HL-60 (cell line): ENCODE results near the gene DSCAML1.

Source experiments
- CTCF ChIP-seq: IDR thresholded peaks from one replicate; pipeline ENCODE4 v1.5.1; 2011; ENCODE audit warnings: low read length, control low read depth, inconsistent platforms; ENCODE audit not compliant: insufficient read depth
- GABPA ChIP-seq: IDR thresholded peaks from 2 replicates; pipeline ENCODE4 v1.6.1; 2012; ENCODE audit warnings: low read depth
- POLR2AphosphoS5 ChIP-seq: IDR thresholded peaks from 2 replicates; pipeline ENCODE4 v1.6.1; 2012; ENCODE audit warnings: low read depth
- REST ChIP-seq: IDR thresholded peaks from 2 replicates; pipeline ENCODE4 v1.6.1; 2012; ENCODE audit warnings: low read depth; ENCODE audit not compliant: insufficient replicate concordance
- SPI1 ChIP-seq: IDR thresholded peaks from 2 replicates; pipeline ENCODE4 v1.6.1; 2012; ENCODE audit warnings: low read depth, mild to moderate bottlenecking, borderline replicate concordance

- TF ChIP-seq CTCF = no peak
- TF ChIP-seq POLR2AphosphoS5 = no peak
- no peak for TF ChIP-seq REST
- TF ChIP-seq GABPA = no peak
- TF ChIP-seq SPI1 = no peak
These were observed 388.7 kb downstream of the DSCAML1 start for GRCh38 chr11:117408356-117408755.
